Gastroesophageal sphincter (tissue), 3 donors: ENCODE data around the gene HYAL2.

Experiments used
- EP300 ChIP-seq: sonication (generic); formaldehyde crosslinking; IDR thresholded peaks from one replicate; pipeline ENCODE4 v1.6.1; 2017; ENCODE audit warnings: antibody characterized with exemption, mild to moderate bottlenecking
- POLR2A ChIP-seq, 2 donors: fragments of 450-650 bp; IDR thresholded peaks; one replicate each; pipeline ENCODE4 v1.6.1; 2017; ENCODE audit warnings: antibody characterized with exemption in 2 of 2, mild to moderate bottlenecking in 2 of 2, moderate library complexity in 1 of 2
- POLR2AphosphoS5 ChIP-seq: sonication (generic); formaldehyde crosslinking; IDR thresholded peaks from one replicate; pipeline ENCODE4 v1.6.1; 2017; ENCODE audit warnings: antibody characterized with exemption
- TF ChIP-seq, protein P1 (sequence below), 4 experiments: fragments of 200-600 bp in 2 of 4; fragments of 450-650 bp in 2 of 4; sonication (generic) in 1 of 4; IDR thresholded peaks; one replicate each; pipeline ENCODE4 v1.5.1; 2017 to 2019; ENCODE audit warnings: antibody characterized with exemption in 4 of 4, mild to moderate bottlenecking in 2 of 4, moderate library complexity in 2 of 4

DNA sequence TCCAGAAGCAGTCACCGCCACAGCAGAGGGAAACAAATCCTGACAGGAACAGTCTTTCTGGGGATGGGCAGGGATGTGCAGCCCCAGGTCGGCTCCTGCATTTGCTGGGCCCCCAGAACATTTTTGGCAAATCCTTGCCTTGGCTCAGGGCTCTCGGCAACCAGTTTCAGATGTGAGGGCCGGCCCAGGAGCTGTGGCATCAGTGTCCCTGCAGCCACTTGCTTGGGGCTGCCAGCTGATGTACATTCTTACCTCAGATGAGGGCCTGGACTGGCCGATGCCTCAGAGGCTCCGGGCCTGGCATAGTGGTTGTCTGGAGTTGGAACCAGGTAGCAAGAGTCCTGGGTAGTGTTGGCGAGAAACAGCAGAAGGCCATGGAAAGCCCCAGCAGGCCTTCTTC is 32.3 kb upstream of the HYAL2 start:
- TF ChIP-seq, protein P1, sequence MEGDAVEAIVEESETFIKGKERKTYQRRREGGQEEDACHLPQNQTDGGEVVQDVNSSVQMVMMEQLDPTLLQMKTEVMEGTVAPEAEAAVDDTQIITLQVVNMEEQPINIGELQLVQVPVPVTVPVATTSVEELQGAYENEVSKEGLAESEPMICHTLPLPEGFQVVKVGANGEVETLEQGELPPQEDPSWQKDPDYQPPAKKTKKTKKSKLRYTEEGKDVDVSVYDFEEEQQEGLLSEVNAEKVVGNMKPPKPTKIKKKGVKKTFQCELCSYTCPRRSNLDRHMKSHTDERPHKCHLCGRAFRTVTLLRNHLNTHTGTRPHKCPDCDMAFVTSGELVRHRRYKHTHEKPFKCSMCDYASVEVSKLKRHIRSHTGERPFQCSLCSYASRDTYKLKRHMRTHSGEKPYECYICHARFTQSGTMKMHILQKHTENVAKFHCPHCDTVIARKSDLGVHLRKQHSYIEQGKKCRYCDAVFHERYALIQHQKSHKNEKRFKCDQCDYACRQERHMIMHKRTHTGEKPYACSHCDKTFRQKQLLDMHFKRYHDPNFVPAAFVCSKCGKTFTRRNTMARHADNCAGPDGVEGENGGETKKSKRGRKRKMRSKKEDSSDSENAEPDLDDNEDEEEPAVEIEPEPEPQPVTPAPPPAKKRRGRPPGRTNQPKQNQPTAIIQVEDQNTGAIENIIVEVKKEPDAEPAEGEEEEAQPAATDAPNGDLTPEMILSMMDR (IDR thresholded peaks at IDR 0.05), result no peak
- TF ChIP-seq POLR2A (IDR thresholded peaks at IDR 0.05) (no peak), EP300 (no peak), POLR2AphosphoS5 (no peak)
